ENCODE data around the gene DHCR7.

The DHCR7 gene

GRCh38 chr11:71456294-71456693 lies 8.1 kb upstream of the DHCR7 start:
- DNase-seq: no peak

GRCh38 chr11:71454470-71455113 lies 6.4 kb upstream of the DHCR7 start:
- DNase-seq: no peak

GRCh38 chr11:71453918-71454304 lies 5.7 kb upstream of the DHCR7 start:
- no peak for DNase-seq

GRCh38 chr11:71453037-71453917 lies 5.1 kb upstream of the DHCR7 start, which contains the start of gene NADSYN1:
Gene NADSYN1 (plus strand): TSS chr11:71453203. CDS start chr11:71453297, 94 bp downstream.
- peak; percentile 95 to 96 for DNase-seq

DNA sequence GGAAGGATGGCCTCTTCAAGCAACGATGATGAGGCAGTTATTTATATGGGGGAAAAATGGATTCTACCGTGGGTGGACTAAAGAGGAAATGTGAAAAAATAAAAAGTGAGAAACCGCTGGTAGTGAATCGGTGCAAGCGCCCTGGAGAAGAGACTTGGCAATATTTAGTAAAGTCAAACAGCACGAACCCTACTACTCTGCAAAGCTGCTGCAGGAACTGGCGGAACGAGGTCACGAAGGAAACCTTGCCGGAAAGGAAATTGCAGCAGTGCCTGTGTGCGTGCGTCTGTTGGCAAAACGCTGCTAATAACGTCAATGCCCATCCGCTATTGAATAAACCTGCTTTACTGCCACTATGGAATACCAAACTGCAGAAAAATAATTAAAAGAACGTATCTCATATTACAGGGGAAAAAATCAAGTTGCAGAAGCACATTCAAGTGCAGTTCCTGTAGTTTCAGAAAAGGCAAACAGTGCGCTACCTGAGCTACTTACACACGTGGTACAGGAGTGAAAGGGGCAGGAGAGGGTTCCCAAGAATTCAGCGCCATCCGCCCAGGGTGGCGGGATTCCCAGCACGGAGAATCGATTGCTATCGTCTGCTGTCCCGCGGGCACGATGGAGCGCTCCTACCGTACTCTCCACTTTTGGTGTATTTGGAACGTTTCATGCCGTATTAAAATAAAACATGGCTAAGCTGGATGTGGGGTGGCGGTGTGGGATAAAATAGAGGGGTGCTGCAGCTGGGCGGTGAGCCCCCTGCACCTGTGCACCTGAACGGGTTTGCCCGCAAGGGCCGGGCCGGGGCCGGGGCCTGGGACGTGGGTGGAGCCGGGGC lies 4.2 kb upstream of the DHCR7 start:
- peak in 1 of 2 donors; percentile 55 for DNase-seq

- no peak for DNase-seq
Observed at GRCh38 chr11:71451596-71452198, 3.5 kb upstream of the DHCR7 start.

GRCh38 chr11:71450939-71451338 lies 2.7 kb upstream of the DHCR7 start:
- DNase-seq: no peak

GRCh38 chr11:71450507-71450906 lies 2.3 kb upstream of the DHCR7 start:
- no peak for DNase-seq

DNA sequence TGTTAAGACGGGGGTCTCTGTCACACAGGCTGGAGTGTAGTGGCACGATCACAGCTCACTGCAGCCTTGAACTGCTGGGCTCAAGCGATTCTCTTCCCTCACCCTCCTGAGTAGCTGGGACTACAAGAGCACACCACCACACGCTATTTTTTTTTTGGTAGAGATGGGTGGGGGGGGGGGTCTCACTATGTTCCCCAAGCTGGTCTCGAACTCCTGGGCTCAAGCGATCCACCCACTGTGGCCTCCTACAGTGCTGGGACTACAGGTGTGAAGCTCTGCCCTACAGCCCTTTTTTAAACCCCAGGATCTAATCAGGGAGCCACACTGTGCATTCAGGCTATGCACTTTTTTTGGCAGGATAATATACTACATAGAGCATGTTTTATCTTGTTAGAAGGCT lies 1.4 kb upstream of the DHCR7 start:
- no peak for DNase-seq

DNA sequence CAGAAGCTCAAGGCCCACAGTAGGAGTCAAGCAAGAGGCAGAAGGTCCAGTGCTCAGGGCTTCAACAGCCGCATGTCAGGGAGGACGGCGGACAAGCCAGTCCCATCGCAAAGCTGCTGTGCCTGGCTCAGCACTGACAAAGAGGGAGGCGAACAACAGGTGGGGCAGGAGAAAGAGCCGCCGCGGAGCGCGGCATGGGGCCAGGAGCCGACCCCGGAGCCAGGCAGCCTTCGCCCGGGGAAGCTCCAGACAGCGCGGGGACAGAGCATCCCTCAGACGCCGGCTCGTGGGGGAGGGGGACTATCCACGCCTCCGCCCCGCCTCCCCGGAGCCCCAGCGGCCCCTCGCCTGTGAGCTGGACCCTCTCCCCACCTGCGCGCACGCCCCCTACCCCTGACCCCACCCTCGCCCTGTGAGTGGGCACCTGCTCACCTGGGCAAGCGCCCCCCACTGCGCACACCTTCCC lies 369 bp downstream of the DHCR7 start:
- DNase-seq: no peak

- no peak for DNase-seq
Observed at GRCh38 chr11:71446942-71447688, 1.1 kb downstream of the DHCR7 start.

DNA sequence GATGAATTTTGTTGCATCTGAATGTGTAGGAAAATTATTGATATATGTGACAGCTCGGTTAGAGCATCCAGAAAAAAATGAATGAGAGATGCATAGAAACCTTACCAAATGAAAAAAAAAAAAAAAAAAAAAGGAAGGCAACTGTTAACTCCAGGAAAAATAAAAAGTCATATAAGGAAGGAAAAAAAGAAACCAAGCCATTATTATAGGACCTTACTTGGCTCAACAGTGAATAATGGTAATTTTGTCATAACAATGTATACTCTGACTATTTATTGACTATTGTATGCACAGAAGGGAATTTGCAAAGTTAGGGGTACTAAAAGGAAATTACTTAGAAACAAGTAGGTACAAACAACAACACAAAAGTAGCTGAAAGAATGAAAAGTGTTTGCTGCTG lies 2.0 kb downstream of the DHCR7 start:
- DNase-seq: no peak

- no peak for DNase-seq
Observed at GRCh38 chr11:71444811-71445210, 3.4 kb downstream of the DHCR7 start.

DNA sequence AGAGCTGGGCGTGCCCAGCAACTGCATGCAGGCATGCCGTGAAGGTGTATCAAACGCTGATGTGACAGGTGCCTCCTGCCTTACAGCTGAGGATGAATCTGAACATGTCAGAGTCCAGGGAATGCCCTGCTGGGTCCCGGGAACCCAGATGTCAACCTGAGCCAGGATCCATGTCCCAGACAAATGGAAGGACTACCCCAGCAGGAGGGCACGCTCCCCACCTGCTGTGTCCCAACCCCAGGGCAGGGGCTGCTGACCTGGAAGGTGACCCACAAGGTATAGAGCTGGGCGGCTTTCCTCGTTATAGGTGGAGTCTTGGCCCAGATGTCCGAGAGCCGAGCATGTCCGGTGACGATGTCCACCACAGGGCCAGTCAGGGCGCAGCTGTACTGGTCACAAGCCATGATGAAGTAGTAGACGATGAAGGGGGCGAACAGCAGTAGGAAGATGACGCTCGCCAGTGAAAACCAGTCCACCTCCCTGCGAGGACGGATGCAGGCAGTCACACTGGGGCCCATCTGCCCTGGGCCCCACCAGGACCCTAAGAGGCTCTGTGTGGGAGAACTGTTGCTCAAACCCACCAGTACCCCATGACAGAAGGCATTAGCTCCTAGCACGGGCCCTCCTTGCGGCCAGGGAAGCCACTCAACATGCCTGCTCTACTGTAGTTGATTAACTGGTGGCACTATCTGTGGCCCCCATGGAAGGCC lies 4.3 kb downstream of the DHCR7 start:
- DNase-seq: no peak

DNA sequence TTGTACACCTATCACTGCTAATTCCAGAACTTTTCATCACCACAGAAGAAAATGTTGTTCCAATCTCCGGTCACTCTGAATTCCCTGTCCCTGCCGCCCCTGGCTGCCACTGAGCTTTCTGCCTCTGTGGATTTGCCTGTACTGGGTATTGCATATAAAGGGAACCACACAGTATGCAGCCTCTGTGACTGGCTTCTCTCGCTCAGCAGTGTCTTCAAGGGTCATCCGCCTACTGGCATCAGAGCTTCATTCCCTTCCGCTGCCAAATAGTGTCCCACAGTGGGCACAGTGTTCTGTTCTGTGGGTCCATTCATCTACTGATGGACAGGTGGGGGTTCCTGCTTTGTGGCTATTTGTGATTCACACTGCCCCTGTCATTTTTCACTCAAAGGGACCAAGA lies 5.3 kb downstream of the DHCR7 start:
- no peak for DNase-seq

DNA sequence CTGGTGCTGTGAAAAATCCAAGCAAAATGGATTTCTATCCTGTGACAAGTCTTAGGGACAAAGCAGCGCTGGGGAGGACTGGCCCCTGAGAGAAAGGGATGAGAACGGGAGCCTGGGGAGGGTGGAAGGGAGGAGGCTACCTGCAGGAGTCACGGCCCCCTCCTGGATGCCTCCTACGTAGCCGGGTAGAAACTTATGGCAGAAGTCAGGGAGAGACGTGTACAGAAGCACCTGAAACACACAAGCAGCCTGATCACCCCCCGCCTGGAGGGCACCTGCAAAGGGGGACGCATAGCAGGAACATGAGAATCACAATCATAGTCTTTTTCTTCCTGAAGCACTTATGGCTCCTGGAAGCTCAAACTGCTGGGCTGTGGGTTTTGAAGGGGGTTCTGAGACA lies 6.1 kb downstream of the DHCR7 start:
- no peak for DNase-seq

DNA sequence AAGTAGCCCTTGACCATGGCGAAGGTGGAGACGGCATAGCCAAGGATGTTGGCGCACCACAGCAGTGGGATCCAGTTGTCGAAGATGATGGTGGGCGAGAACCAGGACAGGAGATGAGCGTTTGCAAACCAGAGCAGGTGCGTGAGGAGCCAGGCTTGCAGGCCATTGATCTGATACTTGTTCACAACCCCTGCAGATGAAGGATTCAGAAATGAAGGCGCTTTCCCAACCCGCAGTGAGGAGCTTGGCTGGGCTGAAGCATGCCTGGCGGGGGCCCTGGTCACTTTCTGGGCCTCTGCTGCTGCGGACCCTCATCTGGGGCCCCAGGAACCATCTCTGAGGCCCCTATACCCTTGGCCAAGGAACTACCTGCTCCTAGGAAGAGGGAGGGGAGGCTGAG lies 6.9 kb downstream of the DHCR7 start:
- no peak for DNase-seq

DNA sequence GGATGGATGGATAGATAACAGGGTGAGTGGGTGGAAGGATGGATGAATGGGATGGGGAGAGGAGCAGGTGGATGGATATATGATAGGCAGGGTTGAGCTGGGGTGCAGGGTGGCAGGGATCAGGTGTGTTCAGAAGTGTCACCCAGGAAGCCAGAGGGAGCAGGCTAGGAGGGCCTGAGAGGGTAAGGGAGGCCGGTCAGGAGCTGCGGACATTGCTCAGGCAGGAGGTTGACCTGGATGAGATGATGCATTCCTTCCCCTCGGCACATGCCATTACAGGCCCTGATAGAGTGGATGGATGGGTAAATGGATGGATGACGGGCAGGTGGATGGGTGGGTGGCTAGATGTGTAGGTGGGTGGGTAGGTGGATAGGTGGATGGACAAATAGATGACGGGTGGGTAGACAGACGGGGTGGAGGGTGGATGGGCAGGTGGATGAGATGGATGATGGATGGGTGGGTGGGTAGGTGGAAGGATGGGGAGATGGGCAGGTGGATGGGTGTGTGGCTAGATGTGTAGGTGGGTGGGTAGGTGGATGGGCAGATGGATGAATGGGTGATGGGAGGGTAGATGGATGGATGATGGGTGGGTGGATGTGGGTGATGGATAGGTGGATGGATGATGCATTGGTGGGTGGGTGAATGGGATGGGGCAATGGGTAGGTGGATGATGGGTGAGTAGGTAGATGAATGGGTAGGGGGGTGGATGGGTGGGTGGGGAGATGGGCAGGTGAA lies 8.0 kb downstream of the DHCR7 start:
- DNase-seq: no peak

- no peak for DNase-seq
Observed at GRCh38 chr11:71438650-71439049, 9.5 kb downstream of the DHCR7 start.

DNA sequence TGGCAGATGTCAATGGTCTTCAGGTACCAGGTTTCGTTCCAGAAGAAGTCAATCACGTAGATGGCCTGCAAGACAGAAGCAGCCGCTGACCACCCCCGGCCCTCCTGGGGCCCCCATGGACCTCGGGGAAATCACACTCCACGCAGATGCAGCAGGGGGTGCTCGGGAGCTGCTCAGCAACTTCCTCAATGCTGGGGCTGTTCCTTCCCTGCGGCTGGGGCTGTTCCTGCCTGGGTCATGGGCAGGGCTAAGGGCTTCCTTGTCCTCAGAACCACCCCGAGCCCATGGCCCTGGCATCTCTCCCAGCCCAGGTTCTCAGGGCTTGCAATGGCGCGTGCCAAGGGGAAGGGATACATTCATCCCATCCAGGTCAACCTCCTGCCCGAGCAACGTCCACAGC lies 10.3 kb downstream of the DHCR7 start:
- no peak for DNase-seq

GRCh38 chr11:71437399-71437798 lies 10.8 kb downstream of the DHCR7 start:
- DNase-seq: no peak

All from hippocampal formation (tissue), 2 donors.